ENCODE data around the gene COL16A1. TPM values are rescaled to one million over a fixed set of nuclear protein-coding genes. Genes with fewer than 3 reads are reported as not detected.
A peak's percentile ranks its signal among the peaks of the same experiment; 100 is the strongest.

COL16A1 gene
- total and polyA plus RNA-seq, 2 of the 4 experiments (the other 2 are of a cell fraction), result 34.2 to 62.8 TPM

- Histone ChIP-seq H2AK9ac (replicated peaks; ENCODE audit: low read depth, low read length, poor library complexity) (peak overlapping the region; percentile 75), H4K20me1 (ENCODE audit: insufficient read depth, low read length) (no peaks in the 10 kb centered on the region), H3K4me1 (ENCODE audit: control insufficient read depth, insufficient read depth, low read length) (peaks cover 12% of the 10 kb centered on the region), H3K18ac (ENCODE audit: low read depth, low read length) (no peak overlapping the region), H3K4ac (ENCODE audit: low read depth, low read length) (no peak overlapping the region; the same call in 1 of the 2 replicates), H3K36me3 (ENCODE audit: control insufficient read depth, insufficient read depth, low read length) (peaks cover 76% of the 10 kb centered on the region), H3K27ac (ENCODE audit: insufficient read depth, low read length) (no peak overlapping the region), H3K4me2 (ENCODE audit: low read depth, low read length) (no peak overlapping the region), H4K8ac (ENCODE audit: low read depth in 2 of 2, low read length in 2 of 2) (peak overlapping the region in 1 of 2 experiments; percentile 10; a peak in 1 of 4 replicates), H4K5ac (ENCODE audit: low read depth, low read length) (no peak overlapping the region), H3K23ac (ENCODE audit: low read depth, low read length) (no peak overlapping the region), H2BK120ac (ENCODE audit: low read depth, low read length) (no peak overlapping the region; the same call in 1 of the 2 replicates), H2BK20ac (ENCODE audit: low read depth, low read length) (no peak overlapping the region), H3K14ac (replicated peaks; ENCODE audit: low read depth, low read length) (no peak overlapping the region), H2AFZ (replicated peaks; ENCODE audit: low read length, poor library complexity) (peak overlapping the region; percentile 52), H3K4me3 (ENCODE audit: insufficient read depth, low read depth, low read length) (no peak overlapping the region), H2BK15ac (ENCODE audit: low read depth, low read length) (no peak overlapping the region), H3K9me1 (ENCODE audit: insufficient read depth, low read length) (peaks cover 7% of the 10 kb centered on the region; the same call in 1 of the 2 replicates), H4K91ac (ENCODE audit: insufficient read depth, low read depth, low read length) (no peak overlapping the region), H3K9ac (ENCODE audit: low read depth, low read length) (no peak overlapping the region), H3K9me3 (ENCODE audit: control insufficient read depth, insufficient read depth, low read length) (no peaks in the 10 kb centered on the region), H2AK5ac (ENCODE audit: low read depth, low read length) (peak overlapping the region; percentile 33; the same call in 1 of the 2 replicates), H3K27me3 (ENCODE audit: control insufficient read depth, insufficient read depth, low read length) (no peaks in the 10 kb centered on the region), H3K56ac (ENCODE audit: extremely low read depth, insufficient read depth, low read length) (no peak overlapping the region), H2BK5ac (ENCODE audit: low read depth, low read length, poor library complexity, severe bottlenecking) (no peak overlapping the region), H3K79me1 (ENCODE audit: low read depth in 1 of 2, low read length in 2 of 2) (peaks cover 0 to 3% of the 10 kb centered on the region in 2 experiments; a peak in 1 of 4 replicates)
- CTCF ChIA-PET, result interaction anchor here (0.8 kb wide), 1 partner anchor 119 kb away, joined by 3 read pairs; no protein-coding TSS in a partner anchor
- BruUV-seq (replicated peaks), result no TSS peak
- POLR2A ChIA-PET (ENCODE audit: unreplicated experiment), result no interaction called here
- WGBS, 2 experiments (ENCODE audit: extremely low coverage in 2 of 2, insufficient read length in 1 of 2), result 52% methylated on average over 26 of the region's 30 CpGs; no CpG with 5 or more reads in 1 of the 2 experiments
- dilution Hi-C loops (cut with HindIII; ENCODE audit: low sequenced_read_pairs, unreplicated experiment), result no loop called here
- intact Hi-C loops (cut with micrococcal nuclease), result no loop called here
- in situ Hi-C loops (cut with MboI; ENCODE audit: low sequenced_read_pairs), result loop anchor here (10.0 kb wide), 1 partner anchor 75 kb away; no protein-coding TSS in a partner anchor
- peak; percentile 20 for DNase-seq
- no peak for ATAC-seq (ENCODE audit: low read depth)
- TF ChIP-seq CEBPB (IDR thresholded peaks at IDR 0.05; ENCODE audit: low read depth, low read length), result no peak
- TF ChIP-seq USF2 (IDR thresholded peaks at IDR 0.05; ENCODE audit: low read depth, low read length), result no peak
- TF ChIP-seq MAFK (IDR thresholded peaks at IDR 0.05; ENCODE audit: low read depth, low read length), result no peak
- no peak for TF ChIP-seq POLR2A (IDR thresholded peaks at IDR 0.05; ENCODE audit: low read depth, low read length)
- TF ChIP-seq MAZ (IDR thresholded peaks at IDR 0.05; ENCODE audit: borderline replicate concordance, low read depth, low read length), result no peak
These were observed 33.8 kb downstream of the COL16A1 start for GRCh38 chr1:31669786-31670592.

Measured in IMR-90 (cell line).